GM21619 (cell line): ENCODE results near the gene TSC1.
"Not testable (repeated sequence)": the region's sequence is repeated elsewhere in the genome, so short reads cannot be mapped to it uniquely, and the experiment has no call there.

ENCODE experiments used
- ATAC-seq: cut with Tn5 transposase; IDR thresholded peaks from one replicate; pipeline ENCODE4 v1.9.1; 2021; ENCODE audit not compliant: unreplicated experiment

TSC1 gene

GRCh38 chr9:132944294-132945185, at the start of gene TSC1:
TSC1 (minus strand) TSS chr9:132944616; CDS start chr9:132928872, 15,744 bp downstream.
- peak; percentile 62 for ATAC-seq

GRCh38 chr9:132993511-132993939, 49.1 kb upstream of the TSC1 start:
- no peak for ATAC-seq

GRCh38 chr9:132991351-132992300, 47.2 kb upstream of the TSC1 start:
- no peak for ATAC-seq

- ATAC-seq, result no peak
These were observed 46.4 kb upstream of the TSC1 start for GRCh38 chr9:132990781-132991180.

GRCh38 chr9:132989998-132990557, 45.7 kb upstream of the TSC1 start:
- not testable (repeated sequence) for ATAC-seq

- no peak for ATAC-seq
These were observed 45.1 kb upstream of the TSC1 start for GRCh38 chr9:132989414-132989996.

GRCh38 chr9:132989014-132989310, 44.5 kb upstream of the TSC1 start:
- ATAC-seq, result no peak

GRCh38 chr9:132988244-132989013, 44.0 kb upstream of the TSC1 start:
- ATAC-seq, result no peak

GRCh38 chr9:132986640-132987620, 42.5 kb upstream of the TSC1 start:
- no peak for ATAC-seq

- no peak for ATAC-seq
These were observed 41.7 kb upstream of the TSC1 start for GRCh38 chr9:132986114-132986513.

GRCh38 chr9:132985489-132985888, 41.1 kb upstream of the TSC1 start:
- no peak for ATAC-seq

GRCh38 chr9:132985071-132985350, 40.6 kb upstream of the TSC1 start:
- ATAC-seq, result no peak

- no peak for ATAC-seq
These were observed 40.0 kb upstream of the TSC1 start for GRCh38 chr9:132984202-132985070.

GRCh38 chr9:132983491-132984201, 39.2 kb upstream of the TSC1 start:
- ATAC-seq, result no peak

- no peak for ATAC-seq
These were observed 38.0 kb upstream of the TSC1 start for GRCh38 chr9:132982458-132982857.

- ATAC-seq, result no peak
These were observed 35.7 kb upstream of the TSC1 start for GRCh38 chr9:132980157-132980556.

GRCh38 chr9:132978451-132979131, 34.2 kb upstream of the TSC1 start, which contains the start of gene GFI1B:
GFI1B (plus strand) TSS chr9:132978694; CDS start chr9:132986679, 7,985 bp downstream.
- no peak for ATAC-seq
